Activated CD8-positive, alpha-beta T cell treated with anti-CD3 and anti-CD28 coated beads for 36 hours (primary cell): ENCODE data around the gene VAMP5. TPM values are rescaled to one million over a fixed set of nuclear protein-coding genes. Genes with fewer than 3 reads are reported as not detected.
"Not testable (repeated sequence)": the region's sequence is repeated elsewhere in the genome, so short reads cannot be mapped to it uniquely, and the experiment has no call there.

Experiments used
- ATAC-seq: fragments of 200-7000 bp; cut with Tn5 transposase; one replicate; pipeline ENCODE4 v1.10.0; 2021; ENCODE audit warnings: mild to moderate bottlenecking, moderate library complexity
- CTCF ChIA-PET: fragments of 350-600 bp; sonication (Branson Sonifier 250); formaldehyde crosslinking; loops from one replicate; lab custom pipeline; 2021; ENCODE audit warnings: antibody characterized with exemption; lab: Charles Lee
- POLR2A ChIA-PET: fragments of 350-600 bp; sonication (Branson Sonifier 250); formaldehyde crosslinking; loops from one replicate; lab custom pipeline; 2021; ENCODE audit warnings: antibody characterized with exemption; lab: Charles Lee
- DNase-seq: peaks from one replicate; pipeline ENCODE4 v3.0.0-alpha.2; 2020
- H3K27ac Mint-ChIP-seq: one replicate; pipeline ENCODE4 v1.8.0; 2021; ENCODE audit warnings: mild to moderate bottlenecking, mixed read lengths
- H3K27me3 Mint-ChIP-seq: one replicate; pipeline ENCODE4 v1.8.0; 2021; ENCODE audit warnings: mixed read lengths
- H3K36me3 Mint-ChIP-seq: one replicate; pipeline ENCODE4 v1.8.0; 2021; ENCODE audit warnings: low read depth, mixed read lengths
- H3K4me1 Mint-ChIP-seq: one replicate; pipeline ENCODE4 v1.8.0; 2021; ENCODE audit warnings: low read depth, mixed read lengths
- H3K4me3 Mint-ChIP-seq: one replicate; pipeline ENCODE4 v1.8.0; 2021; ENCODE audit warnings: mild to moderate bottlenecking, moderate library complexity, mixed read lengths
- H3K9me3 Mint-ChIP-seq: one replicate; pipeline ENCODE4 v1.8.0; 2021; ENCODE audit warnings: mixed read lengths
- intact Hi-C: fragments of 100-400 bp; cut with micrococcal nuclease; formaldehyde crosslinking; loops from one replicate; pipeline ENCODE4 v1.10.0; 2022
- total RNA-seq, 2 experiments: library from RNA; stranded (reverse); gene quantifications; one replicate each; pipeline ENCODE4 v1.2.3, GENCODE V29; 2021
- TF ChIP-seq, protein P1 (sequence below): fragments of 200-600 bp; IDR thresholded peaks from one replicate; pipeline ENCODE4 v1.8.0; 2022; ENCODE audit warnings: antibody characterized with exemption, mild to moderate bottlenecking

The VAMP5 gene
- total RNA-seq, 2 experiments from 2014 or later = 28.0 to 29.4 TPM

DNA sequence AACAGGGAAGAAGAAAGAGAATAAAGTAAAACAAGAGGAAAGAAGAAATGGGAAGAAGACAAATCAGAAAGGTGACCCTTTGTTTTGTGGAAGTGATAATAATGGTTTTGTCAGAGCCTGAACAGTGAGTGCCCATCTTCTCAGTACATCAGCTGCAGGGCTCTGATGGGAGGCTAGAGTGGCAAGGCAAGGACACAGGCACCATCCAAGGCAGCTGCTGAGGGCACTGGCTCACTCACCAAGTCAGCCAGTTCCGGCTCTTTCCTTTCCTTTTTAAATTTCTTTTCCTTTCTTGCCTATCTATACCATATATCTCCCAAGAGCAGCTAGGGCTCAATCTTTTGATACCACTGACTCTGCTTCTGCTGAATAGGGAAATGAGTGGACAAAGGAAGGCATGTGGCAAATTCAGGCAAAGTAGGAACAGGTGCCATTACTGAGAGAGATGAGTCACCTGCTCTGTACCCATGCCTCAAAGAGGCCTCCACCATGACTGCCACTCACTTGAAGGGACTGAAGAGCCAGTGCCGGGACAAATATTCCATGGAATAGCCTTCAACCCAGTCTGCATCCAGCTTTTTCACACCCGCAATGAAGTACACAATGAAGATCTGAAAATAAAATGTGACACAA, 29.1 kb upstream of the VAMP5 start:
- Mint-ChIP-seq H3K27me3 (no peaks in the 10 kb centered on the region), H3K9me3 (no peaks in the 10 kb centered on the region), H3K4me1 (peaks cover 16% of the 10 kb centered on the region), H3K36me3 (peaks cover 21% of the 10 kb centered on the region), H3K27ac (peak overlapping the region; percentile 6), H3K4me3 (no peak overlapping the region)
- ChIA-PET CTCF (interaction anchor here (1.9 to 7.7 kb wide), 4 partner anchors 135 to 164 kb away, joined by 6 to 221 read pairs (median 74); partner anchors contain the start of gene SH2D6), POLR2A (interaction anchor here (1.0 to 23.8 kb wide), 4 partner anchors 10 to 136 kb away, joined by 3 to 467 read pairs (median 4); partner anchors contain the start of gene MAT2A)
- TF ChIP-seq, protein P1, sequence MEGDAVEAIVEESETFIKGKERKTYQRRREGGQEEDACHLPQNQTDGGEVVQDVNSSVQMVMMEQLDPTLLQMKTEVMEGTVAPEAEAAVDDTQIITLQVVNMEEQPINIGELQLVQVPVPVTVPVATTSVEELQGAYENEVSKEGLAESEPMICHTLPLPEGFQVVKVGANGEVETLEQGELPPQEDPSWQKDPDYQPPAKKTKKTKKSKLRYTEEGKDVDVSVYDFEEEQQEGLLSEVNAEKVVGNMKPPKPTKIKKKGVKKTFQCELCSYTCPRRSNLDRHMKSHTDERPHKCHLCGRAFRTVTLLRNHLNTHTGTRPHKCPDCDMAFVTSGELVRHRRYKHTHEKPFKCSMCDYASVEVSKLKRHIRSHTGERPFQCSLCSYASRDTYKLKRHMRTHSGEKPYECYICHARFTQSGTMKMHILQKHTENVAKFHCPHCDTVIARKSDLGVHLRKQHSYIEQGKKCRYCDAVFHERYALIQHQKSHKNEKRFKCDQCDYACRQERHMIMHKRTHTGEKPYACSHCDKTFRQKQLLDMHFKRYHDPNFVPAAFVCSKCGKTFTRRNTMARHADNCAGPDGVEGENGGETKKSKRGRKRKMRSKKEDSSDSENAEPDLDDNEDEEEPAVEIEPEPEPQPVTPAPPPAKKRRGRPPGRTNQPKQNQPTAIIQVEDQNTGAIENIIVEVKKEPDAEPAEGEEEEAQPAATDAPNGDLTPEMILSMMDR = no peak
- intact Hi-C loops = no loop called here
- ATAC-seq = no peak
- no peak for DNase-seq

DNA sequence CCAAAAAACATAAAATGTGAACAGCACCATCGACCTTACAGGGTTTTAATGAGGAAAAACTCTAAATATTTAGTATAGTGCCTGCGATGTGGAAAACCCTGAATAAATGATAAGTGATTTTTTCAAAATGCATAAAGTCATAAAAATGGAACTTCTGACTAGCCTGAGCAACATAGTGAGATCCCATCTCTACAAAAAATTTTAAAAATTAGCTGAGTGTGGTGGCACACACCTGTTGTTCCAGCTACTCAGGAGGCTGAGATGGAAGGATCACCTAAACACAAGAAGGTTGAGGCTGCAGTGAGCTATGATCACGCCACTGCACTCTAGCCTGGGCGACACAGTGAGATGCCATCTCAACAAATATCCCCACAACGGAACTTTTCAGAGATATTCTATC, 27.1 kb upstream of the VAMP5 start:
- Mint-ChIP-seq H3K9me3 (no peaks in the 10 kb centered on the region), H3K4me1 (peaks cover 23% of the 10 kb centered on the region), H3K4me3 (no peak overlapping the region), H3K36me3 (peaks cover 16% of the 10 kb centered on the region), H3K27ac (no peak overlapping the region), H3K27me3 (no peaks in the 10 kb centered on the region)
- POLR2A ChIA-PET = interaction anchor here (0.6 to 23.8 kb wide), 4 partner anchors 12 to 1072 kb away, joined by 3 to 467 read pairs (median 4); partner anchors contain the start of gene MAT2A
- CTCF ChIA-PET = interaction anchor here (0.9 to 3.2 kb wide), 8 partner anchors 11 to 258 kb away, joined by 3 to 39 read pairs (median 3); partner anchors contain the start of genes MAT2A and SH2D6
- TF ChIP-seq, protein P1 = no peak
- intact Hi-C loops = no loop called here
- DNase-seq = no peak
- ATAC-seq = no peak

DNA sequence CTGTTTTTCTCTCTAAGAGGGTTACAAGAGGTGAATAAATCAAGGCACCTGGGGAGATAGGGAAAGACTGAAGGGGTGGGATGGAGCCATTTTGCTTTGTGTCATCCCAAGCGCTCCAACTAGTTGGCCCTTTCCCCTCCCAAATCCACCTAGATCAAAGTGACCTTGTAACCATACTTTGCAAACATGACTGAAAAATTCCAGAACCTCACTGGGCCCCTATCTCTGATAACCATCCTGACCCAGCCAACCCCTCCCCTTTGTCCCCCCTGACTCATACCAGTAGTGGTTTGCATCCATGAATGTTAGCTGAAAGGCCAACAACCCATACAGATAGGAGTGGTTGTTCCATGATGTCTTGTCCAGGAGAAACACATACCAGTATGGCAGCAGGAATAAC, 26.1 kb upstream of the VAMP5 start:
- Mint-ChIP-seq H3K9me3 (no peaks in the 10 kb centered on the region), H3K36me3 (peaks cover 14% of the 10 kb centered on the region), H3K4me3 (no peak overlapping the region), H3K27me3 (no peaks in the 10 kb centered on the region), H3K27ac (no peak overlapping the region), H3K4me1 (peaks cover 26% of the 10 kb centered on the region)
- ChIA-PET CTCF (interaction anchor here (1.0 to 3.2 kb wide), 4 partner anchors 8 to 138 kb away, joined by 5 to 39 read pairs (median 9); partner anchors contain the start of gene SH2D6), POLR2A (interaction anchor here (1.1 to 23.8 kb wide), 2 partner anchors 13 to 134 kb away, joined by 3 to 467 read pairs; partner anchors contain the start of gene MAT2A)
- intact Hi-C loops = no loop called here
- DNase-seq = no peak
- no peak for ATAC-seq
- TF ChIP-seq, protein P1 = no peak

DNA sequence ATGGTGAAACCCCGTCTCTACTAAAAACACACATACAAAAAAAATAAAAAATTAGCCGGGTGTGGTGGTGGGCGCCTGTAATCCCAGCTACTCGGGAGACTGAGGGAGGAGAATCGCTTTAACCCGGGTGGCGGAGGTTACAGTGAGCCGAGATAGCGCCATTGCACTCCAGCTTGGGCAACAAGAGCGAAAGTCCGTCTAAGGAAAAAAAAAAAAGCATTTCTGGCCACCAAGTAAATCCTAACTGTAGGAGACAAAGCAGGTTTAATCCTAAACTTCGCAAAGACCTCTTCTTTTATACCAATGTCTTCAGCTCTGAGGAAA, 23.9 kb upstream of the VAMP5 start:
- H3K27me3 Mint-ChIP-seq, ATAC-seq, intact Hi-C loops, H3K36me3 Mint-ChIP-seq, H3K9me3 Mint-ChIP-seq, DNase-seq: not testable (repeated sequence)
- Mint-ChIP-seq H3K4me1 (peaks cover 32% of the 10 kb centered on the region), H3K4me3 (peak overlapping the region; percentile 100), H3K27ac (peak overlapping the region; percentile 100)
- CTCF ChIA-PET = interaction anchor here (0.9 to 4.1 kb wide), 7 partner anchors 9 to 171 kb away, joined by 3 to 35 read pairs (median 6); partner anchors contain the start of gene SH2D6
- POLR2A ChIA-PET = interaction anchor here (0.6 to 23.8 kb wide), 10 partner anchors 16 to 155 kb away, joined by 3 to 467 read pairs (median 4); partner anchors contain the start of genes MAT2A, RNF181, SH2D6 and USP39

DNA sequence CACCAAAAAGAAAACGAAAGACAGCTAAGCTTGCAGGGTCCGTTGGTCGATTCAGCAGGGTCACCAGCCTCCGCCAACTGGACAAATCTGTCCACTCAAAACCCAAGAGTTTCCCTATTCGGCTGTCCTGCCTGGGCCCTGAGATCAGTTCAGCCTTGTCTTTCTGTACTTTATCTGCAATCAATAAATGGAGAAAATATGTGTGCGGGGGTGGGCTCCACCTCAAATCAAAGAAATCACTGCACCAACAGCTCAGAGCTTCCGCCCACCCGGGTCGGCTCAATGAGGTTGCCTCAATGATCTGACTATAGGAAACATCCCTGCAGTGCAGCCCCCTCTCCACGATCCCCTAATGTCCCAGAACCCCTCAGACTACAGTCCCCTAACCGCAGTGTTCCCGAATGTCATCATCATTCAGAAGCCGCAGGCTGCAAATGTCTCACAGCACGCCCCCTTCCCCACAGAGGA, 23.4 kb upstream of the VAMP5 start:
- H3K9me3 Mint-ChIP-seq = no peaks in the 10 kb centered on the region
- DNase-seq (peak; percentile 65), ATAC-seq (peak; percentile 28)
- TF ChIP-seq, protein P1 = no peak
- intact Hi-C loops = no loop called here
- no peaks in the 10 kb centered on the region for H3K27me3 Mint-ChIP-seq
- ChIA-PET CTCF (interaction anchor here (0.9 to 4.1 kb wide), 7 partner anchors 10 to 172 kb away, joined by 3 to 35 read pairs (median 6); partner anchors contain the start of gene SH2D6), POLR2A (interaction anchor here (0.6 to 23.8 kb wide), 11 partner anchors 16 to 155 kb away, joined by 3 to 467 read pairs (median 4); partner anchors contain the start of genes MAT2A, RNF181, SH2D6 and VAMP8)
- H3K36me3 Mint-ChIP-seq = peaks cover 8% of the 10 kb centered on the region
- peaks cover 32% of the 10 kb centered on the region for H3K4me1 Mint-ChIP-seq
- peak overlapping the region; percentile 100 for H3K4me3 Mint-ChIP-seq
- peak overlapping the region; percentile 100 for H3K27ac Mint-ChIP-seq
